ENCODE results near the gene VWA3A. TPM values are rescaled to one million over a fixed set of nuclear protein-coding genes. Genes with fewer than 3 reads are reported as not detected.
"Not testable (repeated sequence)": the region's sequence is repeated elsewhere in the genome, so short reads cannot be mapped to it uniquely, and the experiment has no call there.

The VWA3A gene
- total RNA-seq, 1 experiment from 2014 or later: 0.64 TPM

DNA sequence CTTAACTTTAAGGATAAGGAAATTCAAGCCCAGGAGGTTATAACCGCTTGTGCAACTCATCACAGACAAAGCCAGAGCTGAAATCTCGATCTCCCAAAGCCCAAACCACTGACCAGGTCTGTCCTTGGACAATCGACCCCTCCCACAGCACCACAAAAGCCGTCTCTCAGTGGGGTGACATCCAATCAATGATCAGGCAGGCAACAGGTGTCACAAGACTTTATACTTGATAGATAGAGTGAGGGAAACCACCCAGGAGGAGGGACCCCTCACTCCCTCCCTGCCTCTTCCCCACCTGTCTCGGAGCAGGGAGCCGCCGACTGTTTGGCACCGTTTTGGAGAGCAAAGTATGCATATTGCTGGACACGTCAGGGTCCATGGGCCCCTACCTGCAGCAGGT, 55.5 kb downstream of the VWA3A start:
- ChIA-PET CTCF (no interaction called here), POLR2A (ENCODE audit: low non-redundant PET) (no interaction called here)
- Histone ChIP-seq H3K27ac (ENCODE audit: low read depth, low read length, poor library complexity, severe bottlenecking) (no peak overlapping the region), H3K27me3 (replicated peaks; ENCODE audit: insufficient read depth, low read depth, low read length, poor library complexity) (no peaks in the 10 kb centered on the region), H3K36me3 (ENCODE audit: insufficient read depth, low read length, poor library complexity, severe bottlenecking) (no peaks in the 10 kb centered on the region), H3K4me1 (ENCODE audit: insufficient read depth, low read length, poor library complexity, severe bottlenecking) (no peaks in the 10 kb centered on the region), H3K9me3 (ENCODE audit: low read depth, low read length, poor library complexity, severe bottlenecking) (no peaks in the 10 kb centered on the region), H3K4me3 (ENCODE audit: low read depth, low read length, poor library complexity, severe bottlenecking) (no peak overlapping the region)
- intact Hi-C loops (cut with micrococcal nuclease; ENCODE audit: unreplicated experiment): no loop called here
- BruUV-seq (replicated peaks): no TSS peak
- no peak for DNase-seq (ENCODE audit: low spot score)
- no peak for TF ChIP-seq EZH2 (IDR thresholded peaks at IDR 0.05; ENCODE audit: borderline replicate concordance, low read depth, low read length, poor library complexity, severe bottlenecking)
- TF ChIP-seq, protein P1, sequence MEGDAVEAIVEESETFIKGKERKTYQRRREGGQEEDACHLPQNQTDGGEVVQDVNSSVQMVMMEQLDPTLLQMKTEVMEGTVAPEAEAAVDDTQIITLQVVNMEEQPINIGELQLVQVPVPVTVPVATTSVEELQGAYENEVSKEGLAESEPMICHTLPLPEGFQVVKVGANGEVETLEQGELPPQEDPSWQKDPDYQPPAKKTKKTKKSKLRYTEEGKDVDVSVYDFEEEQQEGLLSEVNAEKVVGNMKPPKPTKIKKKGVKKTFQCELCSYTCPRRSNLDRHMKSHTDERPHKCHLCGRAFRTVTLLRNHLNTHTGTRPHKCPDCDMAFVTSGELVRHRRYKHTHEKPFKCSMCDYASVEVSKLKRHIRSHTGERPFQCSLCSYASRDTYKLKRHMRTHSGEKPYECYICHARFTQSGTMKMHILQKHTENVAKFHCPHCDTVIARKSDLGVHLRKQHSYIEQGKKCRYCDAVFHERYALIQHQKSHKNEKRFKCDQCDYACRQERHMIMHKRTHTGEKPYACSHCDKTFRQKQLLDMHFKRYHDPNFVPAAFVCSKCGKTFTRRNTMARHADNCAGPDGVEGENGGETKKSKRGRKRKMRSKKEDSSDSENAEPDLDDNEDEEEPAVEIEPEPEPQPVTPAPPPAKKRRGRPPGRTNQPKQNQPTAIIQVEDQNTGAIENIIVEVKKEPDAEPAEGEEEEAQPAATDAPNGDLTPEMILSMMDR (conservative IDR thresholded peaks at IDR 0.05; ENCODE audit: low read depth, low read length): no peak

DNA sequence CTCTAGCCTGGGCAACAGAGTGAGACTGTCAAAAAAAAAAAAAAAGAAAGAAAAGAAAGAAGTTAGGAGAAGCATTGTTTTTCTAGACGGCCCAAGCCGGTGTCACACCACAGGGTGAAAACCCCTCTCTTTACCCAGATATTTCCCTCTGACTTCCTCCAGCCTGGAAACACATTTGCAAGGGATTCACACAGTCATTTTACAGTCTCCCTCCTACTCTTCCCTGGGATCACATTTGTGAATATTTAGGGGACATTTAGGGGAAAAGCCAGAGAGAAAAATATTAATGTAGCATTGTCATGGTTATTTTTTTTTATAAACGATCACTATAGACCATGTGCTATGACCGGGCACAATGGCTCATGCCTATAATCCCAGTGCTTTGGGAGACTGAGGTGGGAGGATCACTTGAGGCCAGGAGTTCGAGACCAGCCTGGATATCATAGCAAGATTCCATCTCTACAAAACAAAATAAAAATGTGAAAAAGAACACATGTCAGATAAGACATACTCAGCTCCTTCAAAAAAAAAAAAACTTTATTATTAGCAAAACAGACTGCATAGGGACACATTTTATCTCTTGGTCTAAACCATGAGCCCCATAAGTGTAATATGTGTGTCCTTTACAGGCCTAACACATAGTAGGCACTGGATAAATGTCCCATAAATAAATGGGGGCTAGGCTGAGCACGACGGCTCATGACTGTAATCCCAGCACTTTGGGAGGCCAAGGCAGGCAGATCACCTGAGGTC, 59.1 kb downstream of the VWA3A start:
- Histone ChIP-seq H3K4me3 (ENCODE audit: low read depth, low read length, poor library complexity, severe bottlenecking) (no peak overlapping the region), H3K27ac (ENCODE audit: low read depth, low read length, poor library complexity, severe bottlenecking) (no peak overlapping the region), H3K36me3 (ENCODE audit: insufficient read depth, low read length, poor library complexity, severe bottlenecking) (no peaks in the 10 kb centered on the region), H3K27me3 (replicated peaks; ENCODE audit: insufficient read depth, low read depth, low read length, poor library complexity) (no peaks in the 10 kb centered on the region), H3K4me1 (ENCODE audit: insufficient read depth, low read length, poor library complexity, severe bottlenecking) (no peaks in the 10 kb centered on the region), H3K9me3 (ENCODE audit: low read depth, low read length, poor library complexity, severe bottlenecking) (no peaks in the 10 kb centered on the region)
- no peak for TF ChIP-seq EZH2 (IDR thresholded peaks at IDR 0.05; ENCODE audit: borderline replicate concordance, low read depth, low read length, poor library complexity, severe bottlenecking)
- BruUV-seq (replicated peaks): no TSS peak
- CTCF ChIA-PET: no interaction called here
- intact Hi-C loops (cut with micrococcal nuclease; ENCODE audit: unreplicated experiment): no loop called here
- POLR2A ChIA-PET (ENCODE audit: low non-redundant PET): no interaction called here
- DNase-seq (ENCODE audit: low spot score): no peak

DNA sequence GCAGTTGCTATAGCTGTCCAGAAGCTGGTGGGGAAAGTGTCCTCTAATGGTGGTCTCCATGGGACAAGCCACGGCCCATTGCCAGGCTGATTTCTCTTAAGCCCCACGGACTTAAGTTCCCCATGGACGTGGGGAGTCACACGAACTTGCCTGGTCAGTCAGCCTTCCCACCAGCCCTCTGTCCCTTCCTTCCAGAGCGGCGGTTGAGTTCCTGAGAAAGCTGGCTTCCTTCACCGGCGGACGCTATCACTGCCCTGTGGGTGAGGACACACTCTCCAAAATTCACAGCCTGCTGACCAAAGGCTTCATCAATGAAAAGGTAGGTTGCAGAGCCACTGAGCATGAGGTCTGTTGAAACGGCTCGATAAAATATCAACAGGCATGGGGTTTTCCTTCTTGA, 60.0 kb downstream of the VWA3A start:
- BruUV-seq (replicated peaks): no TSS peak
- POLR2A ChIA-PET (ENCODE audit: low non-redundant PET): no interaction called here
- no peaks in the 10 kb centered on the region for H3K9me3 ChIP-seq (ENCODE audit: low read depth, low read length, poor library complexity, severe bottlenecking)
- intact Hi-C loops (cut with micrococcal nuclease; ENCODE audit: unreplicated experiment): no loop called here
- H3K36me3 ChIP-seq (ENCODE audit: insufficient read depth, low read length, poor library complexity, severe bottlenecking): no peaks in the 10 kb centered on the region
- no peak overlapping the region for H3K4me3 ChIP-seq (ENCODE audit: low read depth, low read length, poor library complexity, severe bottlenecking)
- H3K4me1 ChIP-seq (ENCODE audit: insufficient read depth, low read length, poor library complexity, severe bottlenecking): no peaks in the 10 kb centered on the region
- H3K27ac ChIP-seq (ENCODE audit: low read depth, low read length, poor library complexity, severe bottlenecking): no peak overlapping the region
- no peaks in the 10 kb centered on the region for H3K27me3 ChIP-seq (replicated peaks; ENCODE audit: insufficient read depth, low read depth, low read length, poor library complexity)
- no peak for DNase-seq (ENCODE audit: low spot score)
- CTCF ChIA-PET: no interaction called here
- TF ChIP-seq, protein P1 (conservative IDR thresholded peaks at IDR 0.05; ENCODE audit: low read depth, low read length): no peak
- TF ChIP-seq EZH2 (IDR thresholded peaks at IDR 0.05; ENCODE audit: borderline replicate concordance, low read depth, low read length, poor library complexity, severe bottlenecking): no peak

DNA sequence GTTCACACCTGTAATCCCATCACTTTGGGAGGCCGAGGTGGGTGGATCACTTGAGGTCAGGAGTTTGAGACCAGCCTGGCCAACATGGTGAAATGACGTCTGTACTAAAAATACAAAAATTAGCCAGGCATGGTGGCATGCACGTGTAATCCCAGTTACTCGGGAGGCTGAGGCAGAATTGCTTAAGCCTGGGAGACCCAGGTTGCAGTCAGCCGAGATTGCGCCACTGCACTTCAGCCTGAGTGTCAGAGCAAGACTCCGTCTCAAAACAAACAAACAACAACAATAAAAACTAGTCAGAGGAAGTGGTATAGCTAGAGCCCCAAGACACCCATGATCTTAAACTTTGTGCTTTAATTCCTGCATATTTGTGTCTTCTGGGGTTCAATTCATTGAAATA, 60.7 kb downstream of the VWA3A start:
- intact Hi-C loops (cut with micrococcal nuclease; ENCODE audit: unreplicated experiment); BruUV-seq (replicated peaks); POLR2A ChIA-PET (ENCODE audit: low non-redundant PET); H3K9me3 ChIP-seq (ENCODE audit: low read depth, low read length, poor library complexity, severe bottlenecking); H3K4me1 ChIP-seq (ENCODE audit: insufficient read depth, low read length, poor library complexity, severe bottlenecking); H3K36me3 ChIP-seq (ENCODE audit: insufficient read depth, low read length, poor library complexity, severe bottlenecking); H3K27ac ChIP-seq (ENCODE audit: low read depth, low read length, poor library complexity, severe bottlenecking); H3K4me3 ChIP-seq (ENCODE audit: low read depth, low read length, poor library complexity, severe bottlenecking); DNase-seq (ENCODE audit: low spot score); H3K27me3 ChIP-seq (replicated peaks; ENCODE audit: insufficient read depth, low read depth, low read length, poor library complexity); CTCF ChIA-PET: not testable (repeated sequence)
